ENCODE results near the gene MINK1.

DNA sequence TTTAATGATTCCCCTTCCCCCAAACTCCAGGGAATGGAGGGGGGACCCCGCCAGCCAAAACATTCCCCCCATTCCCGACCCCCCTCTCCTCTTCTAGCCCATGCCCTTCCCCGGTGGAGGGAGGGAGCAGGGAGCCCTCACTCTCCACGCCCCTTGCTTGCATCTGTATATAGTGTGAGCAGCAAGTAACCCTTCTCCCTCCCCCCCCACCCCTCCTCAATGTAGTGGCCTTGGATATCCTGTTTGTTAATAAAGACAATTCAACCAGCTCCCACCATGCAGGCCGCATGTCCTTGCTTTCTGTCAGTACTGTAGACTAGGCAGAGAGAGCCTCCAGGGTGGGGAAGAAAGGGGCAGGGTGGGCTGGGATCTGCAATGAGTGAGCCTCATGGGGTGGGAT is 64.6 kb downstream of the MINK1 start:
- TF ChIP-seq ZNF232 (CRISPR knock-in tag; IDR thresholded peaks at IDR 0.05), result no peak
- TF ChIP-seq NR1H2 (CRISPR knock-in tag; IDR thresholded peaks at IDR 0.05), result no peak
- TF ChIP-seq CTCF (IDR thresholded peaks at IDR 0.05), result no peak
- TF ChIP-seq, protein P1, sequence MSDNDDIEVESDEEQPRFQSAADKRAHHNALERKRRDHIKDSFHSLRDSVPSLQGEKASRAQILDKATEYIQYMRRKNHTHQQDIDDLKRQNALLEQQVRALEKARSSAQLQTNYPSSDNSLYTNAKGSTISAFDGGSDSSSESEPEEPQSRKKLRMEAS (CRISPR knock-in tag; IDR thresholded peaks at IDR 0.05), result no peak
- no peak for TF ChIP-seq USF2 (CRISPR knock-in tag; IDR thresholded peaks at IDR 0.05)
- no peak for TF ChIP-seq NFYB (CRISPR knock-in tag; conservative IDR thresholded peaks at IDR 0.05; ENCODE audit: low read depth)
- TF ChIP-seq MXD4 (CRISPR knock-in tag; IDR thresholded peaks at IDR 0.05; ENCODE audit: borderline replicate concordance), result no peak

Measured in WTC11 (cell line).